Activated naive CD4-positive, alpha-beta T cell treated with anti-CD3 and anti-CD28 coated beads, Interleukin-2, amount 50 U/mL, for 72 hours (primary cell): Measurements from ENCODE around the gene ACAT1. TPM values are rescaled to one million over a fixed set of nuclear protein-coding genes. Genes with fewer than 3 reads are reported as not detected.

Experiments
- total RNA-seq, 2 donors: library from RNA; stranded (reverse); gene quantifications; one replicate each; pipeline ENCODE4 v1.2.3, GENCODE V29; 2022

Gene ACAT1
- total RNA-seq, 2 donors from 2014 or later = 71.9 to 79.5 TPM

Other genes with a start within 250 kb of the ACAT1 start
- gene RAB39A, start 193.1 kb upstream of the ACAT1 start, total RNA-seq = 1 to 10 TPM in 1 of 2 donors, under 1 TPM in 1; 0.14 to 1.1 TPM
- 10 to 100 TPM; 34.8 to 36.4 TPM for gene CUL5, start 112.7 kb upstream of the ACAT1 start, total RNA-seq
- gene NPAT, start 101.1 kb downstream of the ACAT1 start, total RNA-seq = 10 to 100 TPM; 27.4 to 52.9 TPM
- gene ATM, start 101.5 kb downstream of the ACAT1 start, total RNA-seq = 10 to 100 TPM; 36.4 to 81.3 TPM